Measurements from ENCODE around the gene UBL7. TPM values are rescaled to one million over a fixed set of nuclear protein-coding genes. Genes with fewer than 3 reads are reported as not detected.

Gene UBL7
- total RNA-seq, 4 donors from 2014 or later, result 4.0 to 157 (median 42.3) TPM

- 94% methylated on average over 4 of the region's 4 CpGs; no CpG with 5 or more reads in 1 of the 2 donors for WGBS, 2 donors (ENCODE audit: low coverage in 1 of 2)
- TF ChIP-seq POLR2A (IDR thresholded peaks at IDR 0.05), result no peak
- no peak for TF ChIP-seq POLR2AphosphoS5 (IDR thresholded peaks at IDR 0.05)
- intact Hi-C loops (cut with DNase I; ENCODE audit: low total_unique reads), result no loop called here
- Histone ChIP-seq H3K36me3 (no peaks in the 10 kb centered on the region), H3K4me3 (no peak overlapping the region), H3K9me3 (no peaks in the 10 kb centered on the region), H3K27me3 (no peaks in the 10 kb centered on the region), H3K4me1 (no peaks in the 10 kb centered on the region), H3K27ac (no peak overlapping the region)
- DNase-seq, result no peak
- in situ Hi-C loops (cut with MboI; ENCODE audit: low pct_ligation_motif_present in 1 of 4, low pct_unique_long_range_greater_than_20kb in 1 of 4, low sequenced_read_pairs in 3 of 4), result no loop called here
Measured at GRCh38 chr15:74419432-74419831, 41.5 kb downstream of the UBL7 start.

DNA sequence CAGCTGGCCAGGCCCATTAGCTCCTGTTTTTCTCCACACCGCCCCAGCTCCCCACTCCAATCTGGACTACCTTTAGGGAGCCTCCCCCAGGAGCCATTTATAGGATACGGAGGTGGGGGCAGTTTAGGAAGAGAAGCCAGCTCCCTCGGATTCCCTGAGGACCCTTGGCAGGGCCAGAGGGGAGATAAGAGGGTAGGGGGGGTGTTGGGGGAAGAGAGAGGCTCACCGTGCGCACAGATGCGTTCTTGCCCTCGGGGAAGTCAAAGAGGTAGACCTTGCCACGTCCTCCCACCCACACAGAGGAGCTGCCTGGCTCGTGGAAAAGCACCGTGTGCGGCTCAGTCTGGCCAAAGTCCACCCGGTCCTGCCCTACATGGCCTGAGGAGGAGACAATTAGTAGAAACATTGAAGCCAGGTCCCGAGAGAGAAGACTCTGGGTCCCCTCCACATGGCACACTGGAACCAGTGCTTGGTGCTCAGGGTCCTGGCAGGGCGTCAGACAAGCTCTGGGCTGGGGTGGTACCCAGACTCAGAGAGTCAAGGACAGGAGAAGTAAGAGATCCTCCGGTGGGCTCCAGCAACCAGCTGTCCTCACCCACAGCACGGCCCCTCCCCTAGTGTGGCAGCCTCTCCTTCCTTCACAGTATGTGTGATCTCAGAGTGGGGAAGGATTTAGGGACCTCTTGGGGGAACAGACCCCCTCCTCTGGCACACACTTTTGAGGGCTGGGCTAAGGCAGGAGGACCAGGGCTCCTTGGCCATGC, 42.2 kb downstream of the UBL7 start:
- intact Hi-C loops (cut with DNase I; ENCODE audit: low total_unique reads), result no loop called here
- DNase-seq, result no peak
- no peak overlapping the region for H3K4me3 ChIP-seq
- in situ Hi-C loops (cut with MboI; ENCODE audit: low pct_ligation_motif_present in 1 of 4, low pct_unique_long_range_greater_than_20kb in 1 of 4, low sequenced_read_pairs in 3 of 4), result no loop called here
- no peak overlapping the region for H3K27ac ChIP-seq
- 61 to 76% methylated on average over 5 to 16 of the region's 16 CpGs for WGBS, 2 donors (ENCODE audit: low coverage in 1 of 2)
- no peak for TF ChIP-seq CTCF (IDR thresholded peaks at IDR 0.05)
- no peak for TF ChIP-seq POLR2A (IDR thresholded peaks at IDR 0.05)
- no peak for TF ChIP-seq EP300 (IDR thresholded peaks at IDR 0.05; ENCODE audit: low read depth)
- no peak for TF ChIP-seq POLR2AphosphoS5 (IDR thresholded peaks at IDR 0.05)
- H3K4me1 ChIP-seq, result no peaks in the 10 kb centered on the region
- H3K9me3 ChIP-seq, result no peaks in the 10 kb centered on the region
- no peaks in the 10 kb centered on the region for H3K36me3 ChIP-seq
- no peaks in the 10 kb centered on the region for H3K27me3 ChIP-seq

DNA sequence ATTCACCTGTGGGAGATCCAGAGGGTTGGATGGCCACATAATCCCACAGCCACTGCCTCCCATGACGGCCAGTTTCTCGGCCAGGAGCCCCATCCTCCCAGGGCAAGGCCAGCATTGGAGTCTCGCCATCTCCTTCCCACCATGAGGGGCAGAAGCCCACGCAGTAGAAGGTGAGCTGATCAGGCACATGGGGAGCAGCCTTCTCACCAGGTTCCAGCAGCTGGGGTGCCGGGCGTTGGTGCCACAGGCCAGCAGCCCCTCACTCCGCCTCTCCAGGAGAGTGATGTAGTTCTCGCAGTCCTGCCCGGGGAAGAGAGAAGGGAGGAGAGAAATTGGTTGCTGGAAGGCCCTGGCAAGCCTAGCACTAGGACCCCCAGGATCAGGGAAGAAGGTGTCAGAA, 43.3 kb downstream of the UBL7 start:
- intact Hi-C loops (cut with DNase I; ENCODE audit: low total_unique reads), result no loop called here
- no peak overlapping the region for H3K27ac ChIP-seq
- no peaks in the 10 kb centered on the region for H3K27me3 ChIP-seq
- in situ Hi-C loops (cut with MboI; ENCODE audit: low pct_ligation_motif_present in 1 of 4, low pct_unique_long_range_greater_than_20kb in 1 of 4, low sequenced_read_pairs in 3 of 4), result no loop called here
- no peak overlapping the region for H3K4me3 ChIP-seq
- H3K36me3 ChIP-seq, result no peaks in the 10 kb centered on the region
- DNase-seq, result no peak
- no peak for TF ChIP-seq EP300 (IDR thresholded peaks at IDR 0.05; ENCODE audit: low read depth)
- no peak for TF ChIP-seq POLR2A (IDR thresholded peaks at IDR 0.05)
- no peak for TF ChIP-seq CTCF (IDR thresholded peaks at IDR 0.05)
- TF ChIP-seq POLR2AphosphoS5 (IDR thresholded peaks at IDR 0.05), result no peak
- 95% methylated on average over 9 of the region's 9 CpGs; no CpG with 5 or more reads in 1 of the 2 donors for WGBS, 2 donors (ENCODE audit: low coverage in 1 of 2)
- H3K9me3 ChIP-seq, result no peaks in the 10 kb centered on the region
- no peaks in the 10 kb centered on the region for H3K4me1 ChIP-seq

DNA sequence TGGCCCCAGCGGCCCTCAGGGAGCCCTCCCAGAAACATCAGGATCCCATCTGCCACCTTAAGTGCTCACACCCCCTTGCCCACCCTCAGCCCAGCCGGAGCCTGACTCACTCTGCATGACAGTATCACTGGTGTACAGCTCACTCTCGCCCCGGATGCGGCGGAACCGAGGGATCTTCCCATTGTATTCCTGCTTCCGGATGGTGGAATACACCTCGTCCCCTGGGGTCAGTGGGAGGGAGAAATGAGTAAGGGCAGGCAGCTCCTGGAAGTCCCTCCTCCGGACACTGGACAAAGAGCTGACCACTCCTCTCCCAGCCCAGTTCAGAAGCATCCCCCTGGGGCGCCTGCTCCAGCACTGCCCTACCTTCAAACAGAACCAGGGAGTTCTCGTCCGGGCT, 43.7 kb downstream of the UBL7 start:
- H3K36me3 ChIP-seq, result no peaks in the 10 kb centered on the region
- no peaks in the 10 kb centered on the region for H3K4me1 ChIP-seq
- no peak overlapping the region for H3K27ac ChIP-seq
- intact Hi-C loops (cut with DNase I; ENCODE audit: low total_unique reads) (no loop called here), in situ Hi-C loops (cut with MboI; ENCODE audit: low pct_ligation_motif_present in 1 of 4, low pct_unique_long_range_greater_than_20kb in 1 of 4, low sequenced_read_pairs in 3 of 4) (no loop called here)
- H3K27me3 ChIP-seq, result no peaks in the 10 kb centered on the region
- DNase-seq, result no peak
- H3K4me3 ChIP-seq, result no peak overlapping the region
- H3K9me3 ChIP-seq, result no peaks in the 10 kb centered on the region
- WGBS, 2 donors (ENCODE audit: low coverage in 1 of 2), result 80 to 86% methylated on average over 1 to 13 of the region's 13 CpGs
- TF ChIP-seq EP300 (IDR thresholded peaks at IDR 0.05; ENCODE audit: low read depth) (no peak), POLR2AphosphoS5 (IDR thresholded peaks at IDR 0.05) (no peak), POLR2A (IDR thresholded peaks at IDR 0.05) (no peak), CTCF (IDR thresholded peaks at IDR 0.05) (no peak)
